Heart left ventricle (tissue), 13 donors: ENCODE measurements around the gene TMED5.

Experiments
- CTCF ChIP-seq, 12 donors: fragments of 200-600 bp; sonication (generic) in 4 of 12; IDR thresholded peaks; one replicate each; pipeline versions ENCODE4 v1.5.0 to v1.8.0; 2018 to 2022; ENCODE audit warnings: antibody characterized with exemption in 12 of 12, mild to moderate bottlenecking in 5 of 12
- POLR2A ChIP-seq, 2 donors: fragments of 450-650 bp; IDR thresholded peaks; one replicate each; pipeline ENCODE4 v1.6.1; 2017; ENCODE audit warnings: antibody characterized with exemption in 2 of 2, mild to moderate bottlenecking in 2 of 2, moderate library complexity in 2 of 2
- donor health status: ischemic (EF 13 %, LVEDD 7.1; RV severe dilation, severe dysfunction).
- donor health status: DM: no; HTN: yes; CAD: no.
- donor health status: DM: no; HTN: no; CAD: no.
- donor health status: ischemic (EF 25% LVEDD 6.9; RV normal size, moderate dysfunction).
- donor health status: ischemic (EF 25% LVEDD 5.7; RV mildly dilated, moderate dysfunction).
- donor health status: ischemic (EF 35%, LVEDD 5.7; RV mildly dilated, moderate dysfunction).
- donor health status: nonischemic (EF 11% LVEDD 7.7; RV severe dilation, severe dysfunction).
- donor health status: DM: yes; HTN: yes; CAD: no.
- donor health status: PGD.
- donor health status: ischemic (EF 29% LVEDD 5.4; RV normal size, mild dysfunction).
- donor health status: nonischemic (EF 23%, LVEDD 6.1; RV moderate dilation, normal function).

- no peak for TF ChIP-seq CTCF (IDR thresholded peaks at IDR 0.05)
- no peak for TF ChIP-seq POLR2A (IDR thresholded peaks at IDR 0.05)
Observed at GRCh38 chr1:93155335-93155734, 24.9 kb downstream of the TMED5 start.
